ACC112 (cell line): ENCODE results near the gene DNAJC5.

ENCODE experiments used
- H2AFZ ChIP-seq: fragments of 200-600 bp; sonication (generic); one replicate; pipeline ENCODE4 v1.6.0; 2017; ENCODE audit warnings: antibody characterized with exemption, low read length; ENCODE audit not compliant: unreplicated experiment
- H3K27ac ChIP-seq: fragments of 200-600 bp; sonication (generic); 2 replicates; pipeline ENCODE4 v1.5.1; 2014; ENCODE audit warnings: low read depth, mild to moderate bottlenecking, antibody characterized with exemption, low read length, moderate library complexity
- H3K27me3 ChIP-seq: fragments of 200-600 bp; sonication (generic); 2 replicates; pipeline ENCODE4 v1.6.1; 2014; ENCODE audit warnings: mild to moderate bottlenecking, antibody characterized with exemption, low read length, moderate library complexity, mixed read lengths; ENCODE audit not compliant: insufficient read depth
- H3K36me3 ChIP-seq: fragments of 200-600 bp; sonication (generic); 2 replicates; pipeline ENCODE4 v1.6.1; 2016; ENCODE audit warnings: mild to moderate bottlenecking, antibody characterized with exemption, low read length, moderate library complexity, mixed read lengths; ENCODE audit not compliant: insufficient read depth
- H3K4me1 ChIP-seq: fragments of 200-600 bp; sonication (generic); one replicate; pipeline ENCODE4 v1.6.1; 2016; ENCODE audit warnings: low read length, mixed read lengths; ENCODE audit not compliant: insufficient read depth, unreplicated experiment, control insufficient read depth
- H3K4me3 ChIP-seq: fragments of 200-600 bp; sonication (generic); 2 replicates; pipeline ENCODE4 v1.5.1; 2014; ENCODE audit warnings: mild to moderate bottlenecking, low read depth, low read length
- H3K79me2 ChIP-seq: fragments of 200-600 bp; sonication (generic); one replicate; pipeline ENCODE4 v1.6.0; 2016; ENCODE audit warnings: low read length; ENCODE audit not compliant: control insufficient read depth, unreplicated experiment, insufficient read depth

DNAJC5 gene

GRCh38 chr20:63886921-63887320 lies 8.0 kb upstream of the DNAJC5 start:
- Histone ChIP-seq H3K36me3 (peaks cover 6% of the 10 kb centered on the region; the same call in 1 of the 2 replicates), H3K4me3 (no peak overlapping the region), H3K27me3 (no peaks in the 10 kb centered on the region), H2AFZ (no peak overlapping the region), H3K27ac (no peak overlapping the region), H3K79me2 (peaks cover 9% of the 10 kb centered on the region), H3K4me1 (peaks cover 8% of the 10 kb centered on the region)

GRCh38 chr20:63889241-63890200 lies 5.4 kb upstream of the DNAJC5 start:
- Histone ChIP-seq H3K4me3 (no peak overlapping the region), H3K27ac (peak overlapping the region; percentile 16; the same call in 1 of the 2 replicates), H3K79me2 (peaks cover 7% of the 10 kb centered on the region), H3K36me3 (peaks cover 6% of the 10 kb centered on the region; the same call in 1 of the 2 replicates), H3K4me1 (peaks cover 8% of the 10 kb centered on the region), H2AFZ (no peak overlapping the region), H3K27me3 (no peaks in the 10 kb centered on the region)

- peaks cover 3% of the 10 kb centered on the region for H3K79me2 ChIP-seq
- H3K4me1 ChIP-seq, result peaks cover 8% of the 10 kb centered on the region
- H3K36me3 ChIP-seq, result peaks cover 3% of the 10 kb centered on the region; the same call in 1 of the 2 replicates
- no peak overlapping the region for H2AFZ ChIP-seq
- H3K4me3 ChIP-seq, result no peak overlapping the region
- H3K27me3 ChIP-seq, result no peaks in the 10 kb centered on the region
- peak overlapping the region; percentile 16; the same call in 1 of the 2 replicates for H3K27ac ChIP-seq
These were observed 4.7 kb upstream of the DNAJC5 start for GRCh38 chr20:63890201-63890576.

GRCh38 chr20:63890616-63891015 lies 4.3 kb upstream of the DNAJC5 start:
- H3K36me3 ChIP-seq, result peaks cover 3% of the 10 kb centered on the region; the same call in 1 of the 2 replicates
- H3K79me2 ChIP-seq, result peaks cover 3% of the 10 kb centered on the region
- no peaks in the 10 kb centered on the region for H3K27me3 ChIP-seq

GRCh38 chr20:63891061-63892002 lies 3.6 kb upstream of the DNAJC5 start:
- peaks cover 8% of the 10 kb centered on the region for H3K4me1 ChIP-seq
- peaks cover 10% of the 10 kb centered on the region for H3K79me2 ChIP-seq
- no peak overlapping the region for H3K27ac ChIP-seq
- no peaks in the 10 kb centered on the region for H3K27me3 ChIP-seq
- no peak overlapping the region for H2AFZ ChIP-seq
- H3K36me3 ChIP-seq, result peaks cover 3% of the 10 kb centered on the region; the same call in 1 of the 2 replicates
- no peak overlapping the region for H3K4me3 ChIP-seq

More at GRCh38 chr20:63890616-63891015, 4.3 kb upstream of the DNAJC5 start:
- Histone ChIP-seq H3K4me1 (peaks cover 8% of the 10 kb centered on the region), H3K27ac (no peak overlapping the region), H2AFZ (no peak overlapping the region), H3K4me3 (no peak overlapping the region)

GRCh38 chr20:63892402-63892801 lies 2.5 kb upstream of the DNAJC5 start:
- H2AFZ ChIP-seq, result no peak overlapping the region
- H3K27me3 ChIP-seq, result no peaks in the 10 kb centered on the region
- H3K4me1 ChIP-seq, result peaks cover 8% of the 10 kb centered on the region
- H3K36me3 ChIP-seq, result peaks cover 3% of the 10 kb centered on the region; the same call in 1 of the 2 replicates
- peaks cover 19% of the 10 kb centered on the region for H3K79me2 ChIP-seq
- H3K27ac ChIP-seq, result no peak overlapping the region
- H3K4me3 ChIP-seq, result no peak overlapping the region

GRCh38 chr20:63893999-63894357 lies 948 bp upstream of the DNAJC5 start:
- H2AFZ ChIP-seq, result no peak overlapping the region
- peaks cover 35% of the 10 kb centered on the region for H3K79me2 ChIP-seq
- H3K27me3 ChIP-seq, result no peaks in the 10 kb centered on the region
- no peak overlapping the region for H3K27ac ChIP-seq
- H3K4me1 ChIP-seq, result peaks cover 8% of the 10 kb centered on the region
- peaks cover under 1% of the 10 kb centered on the region; the same call in 1 of the 2 replicates for H3K36me3 ChIP-seq
- H3K4me3 ChIP-seq, result peak overlapping the region; percentile 74

GRCh38 chr20:63895202-63895951 lies 451 bp downstream of the DNAJC5 start:
- peak overlapping the region; percentile 88 for H3K4me3 ChIP-seq
- H3K79me2 ChIP-seq, result peaks cover 47% of the 10 kb centered on the region
- H2AFZ ChIP-seq, result no peak overlapping the region
- H3K27me3 ChIP-seq, result no peaks in the 10 kb centered on the region
- no peaks in the 10 kb centered on the region for H3K36me3 ChIP-seq
- H3K27ac ChIP-seq, result peak overlapping the region; percentile 79
- H3K4me1 ChIP-seq, result no peaks in the 10 kb centered on the region

GRCh38 chr20:63895952-63896263 lies 982 bp downstream of the DNAJC5 start:
- H3K4me1 ChIP-seq, result no peaks in the 10 kb centered on the region
- no peaks in the 10 kb centered on the region for H3K36me3 ChIP-seq
- H3K27me3 ChIP-seq, result no peaks in the 10 kb centered on the region
- H2AFZ ChIP-seq, result no peak overlapping the region
- H3K79me2 ChIP-seq, result peaks cover 52% of the 10 kb centered on the region
- H3K4me3 ChIP-seq, result peak overlapping the region; percentile 88
- H3K27ac ChIP-seq, result peak overlapping the region; percentile 79
